Calu3 (cell line): ENCODE measurements around the gene IKZF3. TPM values are rescaled to one million over a fixed set of nuclear protein-coding genes. Genes with fewer than 3 reads are reported as not detected.
"Not testable (repeated sequence)": the region's sequence is repeated elsewhere in the genome, so short reads cannot be mapped to it uniquely, and the experiment has no call there.

Source experiments
- BruUV-seq: library from RNA; stranded (reverse); fragments of 400-500 nt; replicated peaks from 2 replicates; lab custom pipeline; 2021; lab: Mats Ljungman, UMichigan
- CTCF ChIA-PET: fragments of 300-600 bp; sonication (Branson Sonifier 250); formaldehyde crosslinking; loops from one replicate; lab custom pipeline; 2022; ENCODE audit warnings: antibody characterized with exemption; lab: Charles Lee
- DNase-seq: peaks from one replicate; pipeline ENCODE4 v3.0.0; 2022
- H3K27ac Mint-ChIP-seq: one replicate; pipeline ENCODE4 v1.8.0; 2022; ENCODE audit warnings: mixed read lengths; ENCODE audit not compliant: unreplicated experiment
- H3K27me3 Mint-ChIP-seq: one replicate; pipeline ENCODE4 v1.8.0; 2022; ENCODE audit warnings: mixed read lengths; ENCODE audit not compliant: unreplicated experiment
- H3K36me3 Mint-ChIP-seq: one replicate; pipeline ENCODE4 v1.8.0; 2022; ENCODE audit warnings: mild to moderate bottlenecking, moderate library complexity, mixed read lengths; ENCODE audit not compliant: insufficient read depth, unreplicated experiment
- H3K4me1 Mint-ChIP-seq: one replicate; pipeline ENCODE4 v1.8.0; 2022; ENCODE audit warnings: mild to moderate bottlenecking, low read depth, mixed read lengths; ENCODE audit not compliant: unreplicated experiment
- H3K4me3 Mint-ChIP-seq: one replicate; pipeline ENCODE4 v1.8.0; 2022; ENCODE audit warnings: mild to moderate bottlenecking, low read depth, moderate library complexity, mixed read lengths; ENCODE audit not compliant: unreplicated experiment
- H3K9me3 Mint-ChIP-seq: one replicate; pipeline ENCODE4 v1.8.0; 2022; ENCODE audit warnings: low read depth, mixed read lengths; ENCODE audit not compliant: unreplicated experiment
- intact Hi-C: fragments of 100-400 bp; cut with micrococcal nuclease; formaldehyde crosslinking; loops from one replicate; pipeline ENCODE4 v1.10.0; 2022; ENCODE audit not compliant: unreplicated experiment
- total RNA-seq: library from RNA; stranded (reverse); gene quantifications from 2 replicates; pipeline ENCODE4 v1.2.3, GENCODE V29; 2022
- TF ChIP-seq, protein P1 (sequence below): fragments of 200-600 bp; IDR thresholded peaks from one replicate; pipeline ENCODE4 v1.8.0; 2022; ENCODE audit warnings: antibody characterized with exemption; ENCODE audit not compliant: unreplicated experiment

IKZF3 gene
- total RNA-seq, 1 experiment from 2014 or later, result 30.9 TPM

DNA sequence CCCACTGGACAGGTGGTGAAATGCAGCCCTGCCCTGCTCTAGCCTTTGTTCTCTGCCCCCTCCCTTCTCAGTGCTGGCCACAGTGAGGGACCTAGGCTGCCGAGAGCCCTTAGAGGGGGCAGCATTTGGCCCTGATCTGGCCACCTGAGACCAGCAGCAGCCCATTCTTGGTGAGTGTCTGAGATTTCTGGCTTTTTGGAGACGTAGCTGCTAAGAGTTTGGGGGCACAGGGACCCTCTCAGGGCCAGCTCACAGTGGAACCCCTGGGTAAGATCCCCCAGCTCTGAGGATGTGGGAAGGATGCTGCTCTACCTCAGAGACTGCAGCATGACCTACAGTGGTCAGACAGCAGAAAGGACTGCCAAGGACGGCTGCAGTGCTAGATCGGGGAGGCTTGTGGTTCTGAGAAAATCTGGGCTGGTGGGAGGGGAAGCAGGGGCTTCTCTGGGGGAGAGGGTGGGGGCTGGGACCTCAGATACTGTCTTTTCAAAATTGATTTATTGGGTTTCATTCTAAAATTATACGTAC, 113.0 kb downstream of the IKZF3 start:
- peaks cover 8% of the 10 kb centered on the region for H3K27me3 Mint-ChIP-seq
- peaks cover 99% of the 10 kb centered on the region for H3K36me3 Mint-ChIP-seq
- no peaks in the 10 kb centered on the region for H3K9me3 Mint-ChIP-seq
- BruUV-seq, result no TSS peak
- intact Hi-C loops, result loop anchor here (5.0 kb wide), 1 partner anchor 199 kb away; no protein-coding TSS in a partner anchor
- no peak overlapping the region for H3K4me3 Mint-ChIP-seq
- peaks cover 54% of the 10 kb centered on the region for H3K4me1 Mint-ChIP-seq
- DNase-seq, result peak; percentile 89
- CTCF ChIA-PET, result interaction anchor here (0.6 to 161.2 kb wide), 27 partner anchors 24 to 1061 kb away, joined by 3 to 42089 read pairs (median 10); partner anchors contain the start of genes ERBB2, GRB7, GSDMA and IKZF3
- TF ChIP-seq, protein P1, sequence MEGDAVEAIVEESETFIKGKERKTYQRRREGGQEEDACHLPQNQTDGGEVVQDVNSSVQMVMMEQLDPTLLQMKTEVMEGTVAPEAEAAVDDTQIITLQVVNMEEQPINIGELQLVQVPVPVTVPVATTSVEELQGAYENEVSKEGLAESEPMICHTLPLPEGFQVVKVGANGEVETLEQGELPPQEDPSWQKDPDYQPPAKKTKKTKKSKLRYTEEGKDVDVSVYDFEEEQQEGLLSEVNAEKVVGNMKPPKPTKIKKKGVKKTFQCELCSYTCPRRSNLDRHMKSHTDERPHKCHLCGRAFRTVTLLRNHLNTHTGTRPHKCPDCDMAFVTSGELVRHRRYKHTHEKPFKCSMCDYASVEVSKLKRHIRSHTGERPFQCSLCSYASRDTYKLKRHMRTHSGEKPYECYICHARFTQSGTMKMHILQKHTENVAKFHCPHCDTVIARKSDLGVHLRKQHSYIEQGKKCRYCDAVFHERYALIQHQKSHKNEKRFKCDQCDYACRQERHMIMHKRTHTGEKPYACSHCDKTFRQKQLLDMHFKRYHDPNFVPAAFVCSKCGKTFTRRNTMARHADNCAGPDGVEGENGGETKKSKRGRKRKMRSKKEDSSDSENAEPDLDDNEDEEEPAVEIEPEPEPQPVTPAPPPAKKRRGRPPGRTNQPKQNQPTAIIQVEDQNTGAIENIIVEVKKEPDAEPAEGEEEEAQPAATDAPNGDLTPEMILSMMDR, result no peak
- H3K27ac Mint-ChIP-seq, result peak overlapping the region; percentile 4

DNA sequence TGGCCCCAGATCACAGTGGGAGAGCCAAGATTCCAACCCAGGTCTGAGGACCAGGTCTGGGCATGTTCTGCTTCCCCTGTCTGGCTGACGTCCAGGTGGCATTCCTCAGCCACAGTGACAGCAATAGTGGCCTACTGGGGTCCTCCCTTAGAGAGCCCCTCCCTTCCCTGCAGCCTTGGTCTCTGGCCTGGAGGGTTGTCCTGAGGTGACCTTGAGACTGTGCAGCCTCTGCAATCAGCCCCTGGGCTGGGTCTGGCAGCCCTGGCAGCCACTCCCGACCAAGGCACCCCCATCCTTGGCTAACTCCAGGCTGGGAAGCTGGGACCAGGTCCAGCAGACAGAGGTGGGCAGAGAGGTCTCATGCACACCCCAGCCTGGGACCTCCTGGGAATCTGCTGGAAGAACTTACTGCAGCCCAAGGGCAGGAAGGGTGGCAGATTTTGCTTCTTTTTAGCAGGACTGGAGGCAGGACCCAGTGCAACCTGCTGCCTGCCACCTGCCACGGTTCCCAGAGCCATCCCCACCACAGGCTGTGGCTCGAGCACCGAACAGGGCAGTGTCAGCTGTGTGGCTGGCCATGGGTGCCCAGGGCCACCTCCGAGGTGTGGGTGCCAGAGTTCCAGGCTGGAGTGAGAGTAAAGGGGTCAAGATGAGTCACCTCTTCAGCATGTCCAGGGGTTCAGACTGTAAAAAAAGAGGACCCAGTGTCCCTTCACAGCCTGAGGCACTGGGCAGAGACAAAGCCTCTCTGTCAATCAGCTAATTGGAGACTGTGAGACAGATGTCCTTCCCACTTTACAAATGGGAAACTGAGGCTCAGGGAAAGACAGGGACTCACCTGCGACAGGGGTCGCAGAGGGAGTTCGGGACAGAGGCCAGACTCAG, 113.7 kb downstream of the IKZF3 start:
- intact Hi-C loops, result loop anchor here (5.0 kb wide), 1 partner anchor 198 kb away; no protein-coding TSS in a partner anchor
- peak; percentile 96 for DNase-seq
- no TSS peak for BruUV-seq
- TF ChIP-seq, protein P1, result no peak
- peak overlapping the region; percentile 4 for H3K27ac Mint-ChIP-seq
- CTCF ChIA-PET, result interaction anchor here (0.6 to 161.2 kb wide), 29 partner anchors 23 to 1062 kb away, joined by 3 to 42089 read pairs (median 10); partner anchors contain the start of genes ERBB2, GRB7, GSDMA and IKZF3
- peaks cover 47% of the 10 kb centered on the region for H3K4me1 Mint-ChIP-seq
- H3K36me3 Mint-ChIP-seq, result peaks cover 100% of the 10 kb centered on the region
- H3K9me3 Mint-ChIP-seq, result no peaks in the 10 kb centered on the region
- peaks cover under 1% of the 10 kb centered on the region for H3K27me3 Mint-ChIP-seq
- no peak overlapping the region for H3K4me3 Mint-ChIP-seq

DNA sequence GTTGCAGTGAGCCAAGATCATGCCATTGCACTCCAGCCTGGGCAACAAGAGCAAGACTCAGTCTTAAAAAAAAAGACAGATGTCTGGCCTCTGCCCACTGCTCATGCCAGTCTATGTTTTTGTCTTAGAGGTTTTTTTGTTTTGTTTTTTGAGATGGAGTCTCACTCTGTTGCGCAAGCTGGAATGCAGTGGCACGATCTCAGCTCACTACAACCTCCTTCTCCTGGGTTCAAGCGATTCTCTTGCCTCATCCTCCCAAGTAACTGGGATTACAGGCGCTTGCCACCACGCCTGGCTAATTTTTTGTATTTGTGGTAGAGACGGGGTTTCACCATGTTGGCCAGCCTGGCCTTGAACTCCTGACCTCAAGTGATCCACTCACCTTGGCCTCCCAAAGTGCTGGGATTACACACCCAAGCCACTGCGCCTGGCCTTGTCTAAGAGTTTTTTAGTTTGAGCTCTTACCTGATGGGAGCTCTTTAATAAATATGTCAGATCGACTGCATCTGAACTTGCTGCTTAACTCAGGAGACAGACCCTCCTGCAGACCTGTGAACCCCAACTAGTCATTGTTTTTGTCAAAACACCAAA, 115.6 kb downstream of the IKZF3 start:
- Mint-ChIP-seq H3K4me1 (peaks cover 40% of the 10 kb centered on the region), H3K36me3 (peaks cover 100% of the 10 kb centered on the region), H3K27ac (peak overlapping the region; percentile 4)
- CTCF ChIA-PET, result interaction anchor here (0.6 to 161.2 kb wide), 35 partner anchors 21 to 902 kb away, joined by 3 to 42089 read pairs (median 9); partner anchors contain the start of genes ERBB2, GRB7, GSDMA and GSDMB
- DNase-seq, BruUV-seq, H3K9me3 Mint-ChIP-seq, H3K4me3 Mint-ChIP-seq, intact Hi-C loops, H3K27me3 Mint-ChIP-seq: not testable (repeated sequence)

- intact Hi-C loops, result no loop called here
- BruUV-seq, result no TSS peak
- Mint-ChIP-seq H3K9me3 (no peaks in the 10 kb centered on the region), H3K27me3 (no peaks in the 10 kb centered on the region), H3K27ac (peak overlapping the region; percentile 4), H3K4me1 (peaks cover 32% of the 10 kb centered on the region), H3K4me3 (no peak overlapping the region), H3K36me3 (peaks cover 100% of the 10 kb centered on the region)
- DNase-seq, result peak; percentile 85
- CTCF ChIA-PET, result interaction anchor here (0.5 to 161.2 kb wide), 31 partner anchors 20 to 536 kb away, joined by 3 to 42089 read pairs (median 9); partner anchors contain the start of genes ERBB2, GRB7, GSDMA and LRRC3C
- TF ChIP-seq, protein P1, result no peak
Measured at GRCh38 chr17:39747745-39748144, 116.4 kb downstream of the IKZF3 start.
